GM18511 (cell line): ENCODE measurements around the gene DDB1.
"Not testable (repeated sequence)": the region's sequence is repeated elsewhere in the genome, so short reads cannot be mapped to it uniquely, and the experiment has no call there.

Experiments
- ATAC-seq: cut with Tn5 transposase; IDR thresholded peaks from one replicate; pipeline ENCODE4 v1.9.1; 2021; ENCODE audit warnings: mild to moderate bottlenecking, moderate library complexity; ENCODE audit not compliant: unreplicated experiment

Gene DDB1

GRCh38 chr11:61273178-61274078 lies 59.5 kb downstream of the DDB1 start:
- no peak for ATAC-seq

- no peak for ATAC-seq
Measured at GRCh38 chr11:61272731-61273130, 60.2 kb downstream of the DDB1 start.

- no peak for ATAC-seq
Measured at GRCh38 chr11:61270354-61271076, 62.4 kb downstream of the DDB1 start.

- no peak for ATAC-seq
Measured at GRCh38 chr11:61268588-61269250, 64.2 kb downstream of the DDB1 start.

- no peak for ATAC-seq
Measured at GRCh38 chr11:61267437-61267841, 65.5 kb downstream of the DDB1 start.

- no peak for ATAC-seq
Measured at GRCh38 chr11:61266602-61267001, 66.3 kb downstream of the DDB1 start.

- ATAC-seq: no peak
Measured at GRCh38 chr11:61265357-61265756, 67.5 kb downstream of the DDB1 start.

- no peak for ATAC-seq
Measured at GRCh38 chr11:61264795-61265194, 68.1 kb downstream of the DDB1 start.

- no peak for ATAC-seq
Measured at GRCh38 chr11:61264371-61264770, 68.5 kb downstream of the DDB1 start.

- ATAC-seq: no peak
Measured at GRCh38 chr11:61259363-61259762, 73.5 kb downstream of the DDB1 start.

GRCh38 chr11:61258546-61258945 lies 74.4 kb downstream of the DDB1 start:
- ATAC-seq: no peak

- ATAC-seq: no peak
Measured at GRCh38 chr11:61256710-61257482, 76.0 kb downstream of the DDB1 start.

- ATAC-seq: no peak
Measured at GRCh38 chr11:61254403-61255025, 78.4 kb downstream of the DDB1 start.

- ATAC-seq: not testable (repeated sequence)
Measured at GRCh38 chr11:61252332-61252731, 80.6 kb downstream of the DDB1 start.

- ATAC-seq: not testable (repeated sequence)
Measured at GRCh38 chr11:61250796-61251765, 81.8 kb downstream of the DDB1 start.
